Measurements from ENCODE around the gene XG. TPM values are rescaled to one million over a fixed set of nuclear protein-coding genes. Genes with fewer than 3 reads are reported as not detected.

XG gene
- total RNA-seq, 2 donors from 2014 or later, result not detected

GRCh38 chrX:2854918-2855317 is 103.1 kb downstream of the XG start:
- H3K27me3 Mint-ChIP-seq (ENCODE audit: low read depth), result peaks cover 7% of the 10 kb centered on the region
- no peak overlapping the region for H3K27ac Mint-ChIP-seq
- ATAC-seq (replicated peaks in 1 of 2) (no peak), DNase-seq (no peak)
- H3K4me3 Mint-ChIP-seq, result no peak overlapping the region
- no peaks in the 10 kb centered on the region for H3K9me3 Mint-ChIP-seq
- H3K36me3 Mint-ChIP-seq (ENCODE audit: insufficient read depth in 2 of 2), result no peaks in the 10 kb centered on the region
- H3K4me1 Mint-ChIP-seq (ENCODE audit: low read depth), result no peaks in the 10 kb centered on the region

GRCh38 chrX:2855761-2856160 is 103.9 kb downstream of the XG start:
- ATAC-seq (replicated peaks in 1 of 2), result no peak
- no peak overlapping the region for H3K27ac Mint-ChIP-seq
- peaks cover 7% of the 10 kb centered on the region for H3K27me3 Mint-ChIP-seq (ENCODE audit: low read depth)
- no peaks in the 10 kb centered on the region for H3K36me3 Mint-ChIP-seq (ENCODE audit: insufficient read depth in 2 of 2)
- no peaks in the 10 kb centered on the region for H3K9me3 Mint-ChIP-seq
- H3K4me3 Mint-ChIP-seq, result no peak overlapping the region
- DNase-seq, result no peak
- no peaks in the 10 kb centered on the region for H3K4me1 Mint-ChIP-seq (ENCODE audit: low read depth)

DNA sequence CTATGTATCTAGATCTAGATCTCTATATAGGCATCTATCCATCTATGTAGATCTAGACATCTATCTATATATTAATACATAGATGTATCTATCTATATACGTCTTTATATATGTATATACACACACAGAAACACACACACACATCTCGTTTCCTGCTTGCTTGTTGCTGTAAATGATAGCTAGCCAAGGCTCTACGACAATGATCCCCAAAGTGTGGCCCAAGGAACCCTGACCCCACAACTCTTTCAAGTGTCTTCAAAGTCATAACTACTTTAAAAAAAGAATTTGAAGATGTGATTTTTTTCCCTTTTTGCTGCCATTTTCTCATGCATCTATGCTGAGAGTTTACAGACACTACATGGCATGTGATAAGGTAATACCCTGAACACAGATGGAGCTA is 105.7 kb downstream of the XG start:
- peaks cover 7% of the 10 kb centered on the region for H3K27me3 Mint-ChIP-seq (ENCODE audit: low read depth)
- H3K27ac Mint-ChIP-seq, result no peak overlapping the region

GRCh38 chrX:2859197-2859797 is 107.5 kb downstream of the XG start:
- Mint-ChIP-seq H3K27ac (no peak overlapping the region), H3K27me3 (ENCODE audit: low read depth) (peaks cover 7% of the 10 kb centered on the region), H3K4me3 (no peak overlapping the region), H3K36me3 (ENCODE audit: insufficient read depth in 2 of 2) (no peaks in the 10 kb centered on the region), H3K9me3 (no peaks in the 10 kb centered on the region), H3K4me1 (ENCODE audit: low read depth) (no peaks in the 10 kb centered on the region)
- DNase-seq (no peak), ATAC-seq (replicated peaks in 1 of 2) (no peak)

More for the DNA sequence above, 105.7 kb downstream of the XG start:
- Mint-ChIP-seq H3K36me3 (ENCODE audit: insufficient read depth in 2 of 2) (no peaks in the 10 kb centered on the region), H3K4me1 (ENCODE audit: low read depth) (no peaks in the 10 kb centered on the region), H3K9me3 (no peaks in the 10 kb centered on the region), H3K4me3 (no peak overlapping the region)
- no peak for ATAC-seq (replicated peaks in 1 of 2)
- no peak for DNase-seq

DNA sequence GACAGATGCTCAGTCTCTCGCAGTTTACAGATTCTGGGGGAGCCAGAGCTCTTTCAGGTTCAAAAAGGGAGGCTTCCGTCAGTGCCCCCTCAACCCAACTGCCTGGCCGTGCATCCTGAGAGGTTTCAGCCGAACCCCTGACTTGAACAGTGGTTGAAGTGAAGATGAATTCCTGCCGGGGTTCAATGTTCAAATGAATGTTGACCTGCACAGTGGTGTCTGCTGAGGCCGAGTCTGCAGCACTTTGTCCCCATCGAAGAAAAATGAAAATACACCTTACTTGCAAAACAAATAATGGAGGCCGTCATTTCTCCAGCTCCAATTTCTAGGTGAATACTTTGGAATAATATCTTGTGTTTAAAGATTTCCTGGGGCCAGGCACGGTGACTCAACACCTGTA is 110.6 kb downstream of the XG start:
- Mint-ChIP-seq H3K9me3 (no peaks in the 10 kb centered on the region), H3K27me3 (ENCODE audit: low read depth) (peaks cover 8% of the 10 kb centered on the region), H3K4me3 (no peak overlapping the region), H3K27ac (no peak overlapping the region), H3K4me1 (ENCODE audit: low read depth) (no peaks in the 10 kb centered on the region), H3K36me3 (ENCODE audit: insufficient read depth in 2 of 2) (no peaks in the 10 kb centered on the region)
- no peak for DNase-seq
- ATAC-seq (replicated peaks in 1 of 2), result no peak

- peaks cover 8% of the 10 kb centered on the region for H3K27me3 Mint-ChIP-seq (ENCODE audit: low read depth)
- no peak for DNase-seq
- H3K4me3 Mint-ChIP-seq, result no peak overlapping the region
- ATAC-seq (replicated peaks in 1 of 2), result no peak
- H3K27ac Mint-ChIP-seq, result no peak overlapping the region
- no peaks in the 10 kb centered on the region for H3K4me1 Mint-ChIP-seq (ENCODE audit: low read depth)
- H3K9me3 Mint-ChIP-seq, result no peaks in the 10 kb centered on the region
- no peaks in the 10 kb centered on the region for H3K36me3 Mint-ChIP-seq (ENCODE audit: insufficient read depth in 2 of 2)
Measured at GRCh38 chrX:2863646-2864045, 111.8 kb downstream of the XG start.

Other genes starting within 250 kb of the XG start
- 100 to 1,000 TPM; 148 to 222 TPM for gene CD99, start 60.7 kb upstream of the XG start, total RNA-seq
- gene GYG2, start 76.9 kb downstream of the XG start, total RNA-seq, result not detected
- 1 to 10 TPM; 1.5 to 2.4 TPM for gene ARSD, start 177.3 kb downstream of the XG start, total RNA-seq

All from activated T-cell treated with anti-CD3 and anti-CD28 coated beads, Interleukin-2, amount 50 U/mL, for 72 hours (primary cell).